Activated CD8-positive, alpha-beta T cell treated with anti-CD3 and anti-CD28 coated beads, Interleukin-2, amount 10 ng/mL, durations not matched to agents 7 days and 5 days (primary cell): ENCODE data around the gene STAMBPL1. TPM values are rescaled to one million over a fixed set of nuclear protein-coding genes. Genes with fewer than 3 reads are reported as not detected.

Source experiments
- ATAC-seq: fragments of 150-1000 bp; cut with Tn5 transposase; one replicate; pipeline ENCODE4 v1.10.0; 2021; ENCODE audit warnings: moderate library complexity
- CTCF ChIA-PET: fragments of 350-600 bp; sonication (Branson Sonifier 250); formaldehyde crosslinking; loops from one replicate; lab custom pipeline; 2021; ENCODE audit warnings: antibody characterized with exemption; lab: Charles Lee
- POLR2A ChIA-PET: fragments of 350-600 bp; sonication (Branson Sonifier 250); formaldehyde crosslinking; loops from one replicate; lab custom pipeline; 2021; ENCODE audit warnings: antibody characterized with exemption; lab: Charles Lee
- DNase-seq: peaks from one replicate; pipeline ENCODE4 v3.0.0-alpha.2; 2020
- H3K27ac Mint-ChIP-seq: one replicate; pipeline ENCODE4 v1.8.0; 2021; ENCODE audit warnings: mild to moderate bottlenecking, mixed read lengths
- H3K27me3 Mint-ChIP-seq: one replicate; pipeline ENCODE4 v1.8.0; 2021; ENCODE audit warnings: low read depth, mixed read lengths
- H3K36me3 Mint-ChIP-seq: one replicate; pipeline ENCODE4 v1.8.0; 2021; ENCODE audit warnings: low read depth, mixed read lengths
- H3K4me1 Mint-ChIP-seq: one replicate; pipeline ENCODE4 v1.8.0; 2021; ENCODE audit warnings: low read depth, mixed read lengths
- H3K4me3 Mint-ChIP-seq: one replicate; pipeline ENCODE4 v1.8.0; 2021; ENCODE audit warnings: mild to moderate bottlenecking, mixed read lengths
- H3K9me3 Mint-ChIP-seq: one replicate; pipeline ENCODE4 v1.8.0; 2022; ENCODE audit warnings: mixed read lengths; ENCODE audit not compliant: insufficient read depth
- total RNA-seq, 2 experiments: library from RNA; stranded (reverse); gene quantifications; one replicate each; pipeline ENCODE4 v1.2.3, GENCODE V29; 2021

The STAMBPL1 gene
- total RNA-seq, 2 experiments from 2014 or later: 67.6 TPM

GRCh38 chr10:88949912-88950837 is 70.1 kb downstream of the STAMBPL1 start:
- ATAC-seq (no peak), DNase-seq (no peak)
- peaks cover 20% of the 10 kb centered on the region for H3K36me3 Mint-ChIP-seq
- ChIA-PET POLR2A (no interaction called here), CTCF (interaction anchor here (1.0 to 1.2 kb wide), 3 partner anchors 25 to 80 kb away, joined by 3 to 6 read pairs (median 3); no protein-coding TSS in a partner anchor)
- H3K9me3 Mint-ChIP-seq: peaks cover 3% of the 10 kb centered on the region
- H3K27me3 Mint-ChIP-seq: no peaks in the 10 kb centered on the region
- no peak overlapping the region for H3K4me3 Mint-ChIP-seq
- peaks cover 5% of the 10 kb centered on the region for H3K4me1 Mint-ChIP-seq
- no peak overlapping the region for H3K27ac Mint-ChIP-seq

GRCh38 chr10:88952647-88953111 is 72.6 kb downstream of the STAMBPL1 start, which contains the start of gene ACTA2:
Gene ACTA2, minus strand, starts transcription at chr10:88952773. Its CDS starts 3,843 bp downstream, at chr10:88948930.
- peaks cover 13% of the 10 kb centered on the region for H3K36me3 Mint-ChIP-seq
- H3K27ac Mint-ChIP-seq: no peak within 1 kb of the TSS
- H3K4me3 Mint-ChIP-seq: no peak within 1 kb of the TSS
- DNase-seq (no peak), ATAC-seq (no peak)
- no peaks in the 10 kb centered on the region for H3K27me3 Mint-ChIP-seq
- POLR2A ChIA-PET: no interaction called here
- H3K9me3 Mint-ChIP-seq: peaks cover 3% of the 10 kb centered on the region
- peaks cover 2% of the 10 kb centered on the region for H3K4me1 Mint-ChIP-seq
- CTCF ChIA-PET: interaction anchor here (2.6 kb wide), 1 partner anchor 9 kb away, joined by 8 read pairs; no protein-coding TSS in a partner anchor

- no peak for ATAC-seq
- Mint-ChIP-seq H3K27me3 (no peaks in the 10 kb centered on the region), H3K4me1 (peaks cover 2% of the 10 kb centered on the region), H3K27ac (no peak overlapping the region), H3K9me3 (peaks cover 3% of the 10 kb centered on the region), H3K36me3 (peaks cover 13% of the 10 kb centered on the region), H3K4me3 (no peak overlapping the region)
- no peak for DNase-seq
- CTCF ChIA-PET: interaction anchor here (0.8 to 2.6 kb wide), 5 partner anchors 10 to 388 kb away, joined by 3 to 8 read pairs (median 5); no protein-coding TSS in a partner anchor
- POLR2A ChIA-PET: no interaction called here
These were observed 73.6 kb downstream of the STAMBPL1 start for GRCh38 chr10:88953662-88954061.

GRCh38 chr10:88954458-88955083 is 74.5 kb downstream of the STAMBPL1 start:
- DNase-seq: no peak
- CTCF ChIA-PET: interaction anchor here (0.8 to 2.6 kb wide), 5 partner anchors 11 to 389 kb away, joined by 3 to 8 read pairs (median 5); no protein-coding TSS in a partner anchor
- Mint-ChIP-seq H3K4me3 (no peak overlapping the region), H3K9me3 (peaks cover 3% of the 10 kb centered on the region), H3K27me3 (no peaks in the 10 kb centered on the region), H3K36me3 (peaks cover 13% of the 10 kb centered on the region), H3K27ac (no peak overlapping the region), H3K4me1 (peaks cover 2% of the 10 kb centered on the region)
- POLR2A ChIA-PET: no interaction called here
- ATAC-seq: no peak

- Mint-ChIP-seq H3K4me3 (no peak overlapping the region), H3K36me3 (peaks cover 8% of the 10 kb centered on the region), H3K27me3 (no peaks in the 10 kb centered on the region), H3K4me1 (peaks cover 24% of the 10 kb centered on the region), H3K9me3 (peaks cover 3% of the 10 kb centered on the region), H3K27ac (no peak overlapping the region)
- no peak for ATAC-seq
- POLR2A ChIA-PET: no interaction called here
- CTCF ChIA-PET: interaction anchor here (0.7 to 3.6 kb wide), 5 partner anchors 12 to 261 kb away, joined by 3 to 17 read pairs (median 4); no protein-coding TSS in a partner anchor
- no peak for DNase-seq
These were observed 77.3 kb downstream of the STAMBPL1 start for GRCh38 chr10:88957381-88957780.

GRCh38 chr10:88958721-88959120 is 78.7 kb downstream of the STAMBPL1 start:
- ChIA-PET CTCF (interaction anchor here (2.3 to 3.6 kb wide), 2 partner anchors 24 to 71 kb away, joined by 6 to 17 read pairs; no protein-coding TSS in a partner anchor), POLR2A (no interaction called here)
- Mint-ChIP-seq H3K27ac (no peak overlapping the region), H3K9me3 (peaks cover 2% of the 10 kb centered on the region), H3K4me3 (no peak overlapping the region), H3K27me3 (no peaks in the 10 kb centered on the region), H3K4me1 (peaks cover 33% of the 10 kb centered on the region), H3K36me3 (peaks cover 12% of the 10 kb centered on the region)
- ATAC-seq (no peak), DNase-seq (no peak)

- Mint-ChIP-seq H3K27ac (no peak overlapping the region), H3K9me3 (no peaks in the 10 kb centered on the region), H3K27me3 (no peaks in the 10 kb centered on the region), H3K36me3 (peaks cover 10% of the 10 kb centered on the region), H3K4me3 (no peak overlapping the region), H3K4me1 (peaks cover 32% of the 10 kb centered on the region)
- DNase-seq: no peak
- ATAC-seq: no peak
- ChIA-PET CTCF (interaction anchor here (0.9 to 2.5 kb wide), 6 partner anchors 9 to 31 kb away, joined by 3 to 8 read pairs (median 4); partner anchors contain the start of gene FAS), POLR2A (interaction anchor here (1.7 kb wide), 1 partner anchor 31 kb away, joined by 4 read pairs; no protein-coding TSS in a partner anchor)
These were observed 80.8 kb downstream of the STAMBPL1 start for GRCh38 chr10:88960802-88961201.

GRCh38 chr10:88961266-88961665 is 81.2 kb downstream of the STAMBPL1 start:
- H3K27ac Mint-ChIP-seq: no peak overlapping the region
- peaks cover 10% of the 10 kb centered on the region for H3K36me3 Mint-ChIP-seq
- CTCF ChIA-PET: interaction anchor here (0.9 to 2.5 kb wide), 5 partner anchors 9 to 31 kb away, joined by 3 to 8 read pairs (median 4); partner anchors contain the start of gene FAS
- H3K27me3 Mint-ChIP-seq: no peaks in the 10 kb centered on the region
- ATAC-seq (no peak), DNase-seq (no peak)
- no peak overlapping the region for H3K4me3 Mint-ChIP-seq
- peaks cover 32% of the 10 kb centered on the region for H3K4me1 Mint-ChIP-seq
- H3K9me3 Mint-ChIP-seq: no peaks in the 10 kb centered on the region
- POLR2A ChIA-PET: interaction anchor here (1.7 kb wide), 1 partner anchor 30 kb away, joined by 4 read pairs; no protein-coding TSS in a partner anchor

GRCh38 chr10:88962336-88962735 is 82.3 kb downstream of the STAMBPL1 start:
- DNase-seq (no peak), ATAC-seq (peak; percentile 85)
- ChIA-PET POLR2A (interaction anchor here (0.6 to 1.1 kb wide), 4 partner anchors 28 to 37 kb away, joined by 3 to 5 read pairs (median 4); partner anchors contain the start of gene FAS), CTCF (interaction anchor here (0.6 to 1.3 kb wide), 2 partner anchors 19 to 255 kb away, joined by 3 to 4 read pairs; no protein-coding TSS in a partner anchor)
- Mint-ChIP-seq H3K9me3 (no peaks in the 10 kb centered on the region), H3K27ac (peak overlapping the region; percentile 43), H3K4me3 (peak overlapping the region; percentile 17), H3K4me1 (peaks cover 32% of the 10 kb centered on the region), H3K36me3 (peaks cover 10% of the 10 kb centered on the region), H3K27me3 (no peaks in the 10 kb centered on the region)

- POLR2A ChIA-PET: no interaction called here
- Mint-ChIP-seq H3K36me3 (peaks cover 10% of the 10 kb centered on the region), H3K4me1 (peaks cover 32% of the 10 kb centered on the region), H3K9me3 (no peaks in the 10 kb centered on the region), H3K27me3 (no peaks in the 10 kb centered on the region), H3K27ac (no peak overlapping the region), H3K4me3 (no peak overlapping the region)
- DNase-seq: no peak
- ATAC-seq: no peak
- CTCF ChIA-PET: interaction anchor here (0.9 to 1.3 kb wide), 3 partner anchors 15 to 27 kb away, joined by 4 read pairs; no protein-coding TSS in a partner anchor
These were observed 83.3 kb downstream of the STAMBPL1 start for GRCh38 chr10:88963318-88963717.

GRCh38 chr10:88964360-88964759 is 84.3 kb downstream of the STAMBPL1 start:
- Mint-ChIP-seq H3K4me1 (peaks cover 32% of the 10 kb centered on the region), H3K9me3 (no peaks in the 10 kb centered on the region), H3K27ac (no peak overlapping the region), H3K36me3 (peaks cover 10% of the 10 kb centered on the region), H3K4me3 (no peak overlapping the region), H3K27me3 (no peaks in the 10 kb centered on the region)
- ChIA-PET CTCF (interaction anchor here (1.0 to 1.3 kb wide), 5 partner anchors 18 to 29 kb away, joined by 3 to 4 read pairs (median 3); partner anchors contain the start of gene FAS), POLR2A (no interaction called here)
- ATAC-seq (no peak), DNase-seq (no peak)
